ENCODE measurements around the gene ZNF358.

The ZNF358 gene

DNA sequence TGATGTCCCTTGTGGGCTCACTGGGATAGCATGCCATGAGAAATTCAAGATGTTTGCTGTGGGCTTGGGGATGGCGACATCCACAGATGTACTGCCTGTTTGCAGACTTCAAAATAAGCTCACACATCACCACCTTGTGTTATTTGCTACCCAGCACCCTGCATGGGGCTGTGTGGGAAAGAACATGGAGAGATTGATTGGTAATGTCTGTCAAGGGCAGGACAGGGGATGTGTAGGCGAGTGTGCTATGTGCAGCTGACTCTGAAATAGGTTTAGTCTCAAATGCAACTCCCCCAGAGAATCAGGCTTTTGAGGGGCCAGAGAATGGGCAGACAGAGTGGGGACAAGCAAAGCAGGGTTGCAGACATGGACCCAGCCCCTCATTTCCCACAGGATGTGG lies 44.4 kb downstream of the ZNF358 start:
- Histone ChIP-seq H4K20me1 (ENCODE audit: insufficient read depth, low read length) (no peaks in the 10 kb centered on the region), H3F3A (ENCODE audit: insufficient read depth, low read length) (no peaks in the 10 kb centered on the region), H3K9ac (ENCODE audit: low read length) (no peak overlapping the region), H3K36me3 (ENCODE audit: insufficient read depth, low read length) (peaks cover 40% of the 10 kb centered on the region), H3K27me3 (ENCODE audit: insufficient read depth, low read length) (no peaks in the 10 kb centered on the region), H3K27ac (ENCODE audit: low read depth, low read length, poor library complexity, severe bottlenecking) (no peak overlapping the region), H3K4me2 (ENCODE audit: low read length) (no peak overlapping the region), H3K9me2 (ENCODE audit: low read depth, low read length) (no peaks in the 10 kb centered on the region), H3K9me3 (ENCODE audit: low read length) (no peaks in the 10 kb centered on the region), H2AFZ (ENCODE audit: low read length) (no peak overlapping the region), H3K4me1 (ENCODE audit: insufficient read depth, low read length, severe bottlenecking) (no peaks in the 10 kb centered on the region), H3K79me2 (ENCODE audit: insufficient read depth, low read length) (no peaks in the 10 kb centered on the region), H3K4me3 (ENCODE audit: low read depth, low read length, poor library complexity, severe bottlenecking) (no peak overlapping the region)
- TF ChIP-seq EZH2 (IDR thresholded peaks at IDR 0.05; ENCODE audit: borderline replicate concordance, low read length) (no peak), CTCF (IDR thresholded peaks at IDR 0.05; ENCODE audit: low read length) (no peak)

DNA sequence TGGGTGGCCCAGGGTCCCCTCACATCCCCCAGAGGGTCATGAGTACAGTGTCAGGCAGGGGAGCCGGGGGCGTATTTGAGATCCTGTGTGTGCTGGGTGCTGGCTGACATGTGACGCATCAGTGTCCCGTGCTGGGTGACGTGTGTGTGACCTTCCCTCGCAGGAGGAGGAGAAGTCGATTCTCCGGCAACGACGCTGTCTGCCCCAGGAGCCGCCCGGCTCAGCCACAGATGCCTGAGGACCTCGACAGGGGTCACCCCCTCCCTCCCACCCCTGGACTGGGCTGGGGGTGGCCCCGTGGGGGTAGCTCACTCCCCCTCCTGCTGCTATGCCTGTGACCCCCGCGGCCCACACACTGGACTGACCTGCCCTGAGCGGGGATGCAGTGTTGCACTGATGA lies 45.4 kb downstream of the ZNF358 start:
- Histone ChIP-seq H3K4me1 (ENCODE audit: insufficient read depth, low read length, severe bottlenecking) (no peaks in the 10 kb centered on the region), H3K36me3 (ENCODE audit: insufficient read depth, low read length) (peaks cover 32% of the 10 kb centered on the region), H3K4me3 (ENCODE audit: low read depth, low read length, poor library complexity, severe bottlenecking) (no peak overlapping the region), H3K4me2 (ENCODE audit: low read length) (no peak overlapping the region), H3K27me3 (ENCODE audit: insufficient read depth, low read length) (no peaks in the 10 kb centered on the region), H3K79me2 (ENCODE audit: insufficient read depth, low read length) (no peaks in the 10 kb centered on the region), H3K9me3 (ENCODE audit: low read length) (no peaks in the 10 kb centered on the region), H3K9ac (ENCODE audit: low read length) (no peak overlapping the region), H2AFZ (ENCODE audit: low read length) (no peak overlapping the region), H3F3A (ENCODE audit: insufficient read depth, low read length) (no peaks in the 10 kb centered on the region), H3K9me2 (ENCODE audit: low read depth, low read length) (no peaks in the 10 kb centered on the region), H4K20me1 (ENCODE audit: insufficient read depth, low read length) (no peaks in the 10 kb centered on the region), H3K27ac (ENCODE audit: low read depth, low read length, poor library complexity, severe bottlenecking) (no peak overlapping the region)
- no peak for TF ChIP-seq EZH2 (IDR thresholded peaks at IDR 0.05; ENCODE audit: borderline replicate concordance, low read length)
- no peak for TF ChIP-seq CTCF (IDR thresholded peaks at IDR 0.05; ENCODE audit: low read length)

GRCh38 chr19:7562646-7563393 lies 46.9 kb downstream of the ZNF358 start:
- no peak overlapping the region for H3K9ac ChIP-seq (ENCODE audit: low read length)
- no peaks in the 10 kb centered on the region for H3F3A ChIP-seq (ENCODE audit: insufficient read depth, low read length)
- H3K4me3 ChIP-seq (ENCODE audit: low read depth, low read length, poor library complexity, severe bottlenecking): no peak overlapping the region
- H3K36me3 ChIP-seq (ENCODE audit: insufficient read depth, low read length): peaks cover 20% of the 10 kb centered on the region
- no peak overlapping the region for H3K27ac ChIP-seq (ENCODE audit: low read depth, low read length, poor library complexity, severe bottlenecking)
- no peaks in the 10 kb centered on the region for H3K27me3 ChIP-seq (ENCODE audit: insufficient read depth, low read length)
- H3K9me3 ChIP-seq (ENCODE audit: low read length): no peaks in the 10 kb centered on the region
- H3K4me1 ChIP-seq (ENCODE audit: insufficient read depth, low read length, severe bottlenecking): no peaks in the 10 kb centered on the region
- H4K20me1 ChIP-seq (ENCODE audit: insufficient read depth, low read length): no peaks in the 10 kb centered on the region
- no peak for TF ChIP-seq CTCF (IDR thresholded peaks at IDR 0.05; ENCODE audit: low read length)
- no peak for TF ChIP-seq EZH2 (IDR thresholded peaks at IDR 0.05; ENCODE audit: borderline replicate concordance, low read length)
- H3K9me2 ChIP-seq (ENCODE audit: low read depth, low read length): no peaks in the 10 kb centered on the region
- no peak overlapping the region for H3K4me2 ChIP-seq (ENCODE audit: low read length)
- H3K79me2 ChIP-seq (ENCODE audit: insufficient read depth, low read length): no peaks in the 10 kb centered on the region
- no peak overlapping the region for H2AFZ ChIP-seq (ENCODE audit: low read length)
